GM13977 (cell line): ENCODE measurements around the gene L1CAM.
"Not testable (repeated sequence)": the region's sequence is repeated elsewhere in the genome, so short reads cannot be mapped to it uniquely, and the experiment has no call there.

Experiments used
- DNase-seq: peaks from one replicate; pipeline ENCODE4 v3.0.0; 2012; ENCODE audit warnings: low spot score
- in situ Hi-C: fragments of 300-500 bp; cut with MboI; formaldehyde crosslinking; loops from one replicate; pipeline ENCODE4 v1.12.0; 2022; ENCODE audit warnings: low sequenced_read_pairs, low pct_unique_long_range_greater_than_20kb, mixed read lengths, inconsistent platforms; ENCODE audit not compliant: unreplicated experiment
- TF ChIP-seq, protein P1 (sequence below): IDR thresholded peaks from 2 replicates; pipeline ENCODE4 v1.5.1; 2012; ENCODE audit warnings: mild to moderate bottlenecking, control low read depth; ENCODE audit not compliant: insufficient read depth; ENCODE audit errors: extremely low read depth, missing control alignments

Gene L1CAM

GRCh38 chrX:153819384-153820040, 66.5 kb downstream of the L1CAM start:
- in situ Hi-C loops = no loop called here
- no peak for DNase-seq
- TF ChIP-seq, protein P1, sequence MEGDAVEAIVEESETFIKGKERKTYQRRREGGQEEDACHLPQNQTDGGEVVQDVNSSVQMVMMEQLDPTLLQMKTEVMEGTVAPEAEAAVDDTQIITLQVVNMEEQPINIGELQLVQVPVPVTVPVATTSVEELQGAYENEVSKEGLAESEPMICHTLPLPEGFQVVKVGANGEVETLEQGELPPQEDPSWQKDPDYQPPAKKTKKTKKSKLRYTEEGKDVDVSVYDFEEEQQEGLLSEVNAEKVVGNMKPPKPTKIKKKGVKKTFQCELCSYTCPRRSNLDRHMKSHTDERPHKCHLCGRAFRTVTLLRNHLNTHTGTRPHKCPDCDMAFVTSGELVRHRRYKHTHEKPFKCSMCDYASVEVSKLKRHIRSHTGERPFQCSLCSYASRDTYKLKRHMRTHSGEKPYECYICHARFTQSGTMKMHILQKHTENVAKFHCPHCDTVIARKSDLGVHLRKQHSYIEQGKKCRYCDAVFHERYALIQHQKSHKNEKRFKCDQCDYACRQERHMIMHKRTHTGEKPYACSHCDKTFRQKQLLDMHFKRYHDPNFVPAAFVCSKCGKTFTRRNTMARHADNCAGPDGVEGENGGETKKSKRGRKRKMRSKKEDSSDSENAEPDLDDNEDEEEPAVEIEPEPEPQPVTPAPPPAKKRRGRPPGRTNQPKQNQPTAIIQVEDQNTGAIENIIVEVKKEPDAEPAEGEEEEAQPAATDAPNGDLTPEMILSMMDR = no peak

- TF ChIP-seq, protein P1 = no peak
- DNase-seq = no peak
- in situ Hi-C loops = no loop called here
Observed at GRCh38 chrX:153818571-153819383, 67.2 kb downstream of the L1CAM start.

DNA sequence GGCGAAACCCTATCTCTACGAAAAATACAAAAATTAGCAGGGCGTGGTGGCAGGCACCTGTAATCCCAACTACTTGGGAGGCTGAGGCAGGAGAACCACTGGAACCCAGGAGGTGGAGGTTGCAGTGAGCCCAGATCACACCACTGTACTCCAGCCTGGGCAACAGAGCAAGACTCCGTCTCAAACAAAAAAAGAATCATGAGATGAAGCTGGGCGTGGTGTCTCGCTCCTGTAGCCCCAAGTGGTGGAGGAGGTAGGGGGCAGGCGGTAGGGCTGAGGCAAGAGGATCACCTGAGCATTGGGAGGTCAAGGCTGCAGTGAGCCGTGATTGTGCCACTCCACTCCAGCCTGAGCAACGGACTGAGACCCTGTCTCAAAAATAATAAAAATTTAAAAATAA, 67.9 kb downstream of the L1CAM start:
- in situ Hi-C loops = not testable (repeated sequence)

GRCh38 chrX:153816831-153817690, 68.9 kb downstream of the L1CAM start:
- TF ChIP-seq, protein P1 = no peak
- DNase-seq = no peak
- in situ Hi-C loops = no loop called here

More for the DNA sequence above, 67.9 kb downstream of the L1CAM start:
- not testable (repeated sequence) for DNase-seq

DNA sequence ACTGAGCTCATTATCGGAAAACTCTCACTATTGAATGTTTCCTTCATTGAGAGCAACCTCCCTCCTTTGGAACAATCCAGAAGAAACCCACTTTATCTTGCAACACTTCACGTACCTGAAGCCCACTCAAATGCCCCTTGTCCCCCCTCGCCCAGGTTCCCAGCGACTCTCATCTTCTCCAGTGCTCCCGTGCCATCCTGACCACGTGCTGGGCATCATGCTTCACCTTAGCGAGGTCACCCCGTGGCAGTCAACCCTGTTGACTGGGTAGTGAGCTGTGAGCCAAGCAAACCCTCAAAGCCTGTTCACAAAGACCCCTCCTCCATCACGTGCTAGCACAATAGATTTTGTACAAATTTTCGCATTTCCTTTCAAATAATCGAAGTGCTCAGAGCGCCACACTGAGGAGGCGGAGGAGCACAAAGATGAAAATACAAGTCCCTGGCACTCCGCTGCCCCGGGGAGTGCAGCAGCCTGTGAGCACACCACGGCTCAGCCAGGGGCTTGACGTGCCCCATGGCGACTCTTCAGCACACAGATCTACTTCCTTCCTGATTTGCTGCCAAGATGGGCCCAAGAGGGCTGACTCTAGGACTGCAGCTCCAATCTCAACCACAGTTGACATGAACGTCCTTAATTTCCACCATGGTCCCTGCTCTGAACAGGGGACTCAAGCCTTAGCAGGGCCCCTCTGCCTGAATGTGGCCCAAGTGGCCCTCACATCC, 71.2 kb downstream of the L1CAM start:
- TF ChIP-seq, protein P1 = no peak
- no peak for DNase-seq
- in situ Hi-C loops = no loop called here

GRCh38 chrX:153813161-153813560, 72.8 kb downstream of the L1CAM start:
- in situ Hi-C loops = no loop called here
- TF ChIP-seq, protein P1 = no peak

More at GRCh38 chrX:153813161-153813560, 72.8 kb downstream of the L1CAM start:
- no peak for DNase-seq
